ENCODE measurements around the gene KAT14.
"Not testable (repeated sequence)": the region's sequence is repeated elsewhere in the genome, so short reads cannot be mapped to it uniquely, and the experiment has no call there.

The KAT14 gene

GRCh38 chr20:18156045-18156444, 18.4 kb downstream of the KAT14 start:
- in situ Hi-C loops (cut with HindIII; ENCODE audit: low sequenced_read_pairs), result no loop called here

GRCh38 chr20:18164356-18164755, 26.7 kb downstream of the KAT14 start:
- in situ Hi-C loops (cut with HindIII; ENCODE audit: low sequenced_read_pairs), result no loop called here

- in situ Hi-C loops (cut with HindIII; ENCODE audit: low sequenced_read_pairs), result no loop called here
These were observed 27.9 kb downstream of the KAT14 start for GRCh38 chr20:18165553-18165952.

GRCh38 chr20:18166241-18166881, 28.7 kb downstream of the KAT14 start:
- in situ Hi-C loops (cut with HindIII; ENCODE audit: low sequenced_read_pairs), result no loop called here

- in situ Hi-C loops (cut with HindIII; ENCODE audit: low sequenced_read_pairs), result no loop called here
These were observed 29.3 kb downstream of the KAT14 start for GRCh38 chr20:18166950-18167349.

- in situ Hi-C loops (cut with HindIII; ENCODE audit: low sequenced_read_pairs), result no loop called here
These were observed 34.7 kb downstream of the KAT14 start for GRCh38 chr20:18172379-18172778.

GRCh38 chr20:18174906-18175683, 37.4 kb downstream of the KAT14 start:
- in situ Hi-C loops (cut with HindIII; ENCODE audit: low sequenced_read_pairs), result no loop called here

GRCh38 chr20:18176318-18176785, 38.7 kb downstream of the KAT14 start:
- in situ Hi-C loops (cut with HindIII; ENCODE audit: low sequenced_read_pairs), result no loop called here

GRCh38 chr20:18180366-18180765, 42.7 kb downstream of the KAT14 start:
- in situ Hi-C loops (cut with HindIII; ENCODE audit: low sequenced_read_pairs), result not testable (repeated sequence)

GRCh38 chr20:18180815-18181214, 43.2 kb downstream of the KAT14 start:
- in situ Hi-C loops (cut with HindIII; ENCODE audit: low sequenced_read_pairs), result no loop called here

- in situ Hi-C loops (cut with HindIII; ENCODE audit: low sequenced_read_pairs), result no loop called here
These were observed 49.4 kb downstream of the KAT14 start for GRCh38 chr20:18187020-18187419.

- in situ Hi-C loops (cut with HindIII; ENCODE audit: low sequenced_read_pairs), result no loop called here
These were observed 50.8 kb downstream of the KAT14 start for GRCh38 chr20:18188434-18188833.

GRCh38 chr20:18190338-18191233, 52.9 kb downstream of the KAT14 start:
- in situ Hi-C loops (cut with HindIII; ENCODE audit: low sequenced_read_pairs), result no loop called here

GRCh38 chr20:18191306-18191705, 53.6 kb downstream of the KAT14 start:
- in situ Hi-C loops (cut with HindIII; ENCODE audit: low sequenced_read_pairs), result no loop called here

- in situ Hi-C loops (cut with HindIII; ENCODE audit: low sequenced_read_pairs), result not testable (repeated sequence)
These were observed 56.8 kb downstream of the KAT14 start for GRCh38 chr20:18194461-18194860.

GRCh38 chr20:18195931-18196330, 58.3 kb downstream of the KAT14 start:
- in situ Hi-C loops (cut with HindIII; ENCODE audit: low sequenced_read_pairs), result no loop called here

GRCh38 chr20:18197382-18198070, 59.9 kb downstream of the KAT14 start:
- in situ Hi-C loops (cut with HindIII; ENCODE audit: low sequenced_read_pairs), result no loop called here

GRCh38 chr20:18202966-18203365, 65.3 kb downstream of the KAT14 start:
- in situ Hi-C loops (cut with HindIII; ENCODE audit: low sequenced_read_pairs), result no loop called here

GRCh38 chr20:18203700-18204099, 66.0 kb downstream of the KAT14 start:
- in situ Hi-C loops (cut with HindIII; ENCODE audit: low sequenced_read_pairs), result not testable (repeated sequence)

- in situ Hi-C loops (cut with HindIII; ENCODE audit: low sequenced_read_pairs), result no loop called here
These were observed 75.3 kb downstream of the KAT14 start for GRCh38 chr20:18213002-18213401.

GRCh38 chr20:18215566-18215965, 77.9 kb downstream of the KAT14 start:
- in situ Hi-C loops (cut with HindIII; ENCODE audit: low sequenced_read_pairs), result no loop called here
